Stimulated activated CD4-positive, alpha-beta T cell treated with anti-CD3 and anti-CD28 coated beads, Interleukin-12 subunit alpha, Interleukin-12 subunit beta, amount 100 ng/mL, for 48 hours (primary cell): ENCODE results near the gene ITSN1.

Experiments used
- DNase-seq, 3 donors: peaks; one replicate each; pipeline ENCODE4 v3.0.0-alpha.2; 2020; ENCODE audit warnings: low read depth in 2 of 3, low spot score in 1 of 3

ITSN1 gene

DNA sequence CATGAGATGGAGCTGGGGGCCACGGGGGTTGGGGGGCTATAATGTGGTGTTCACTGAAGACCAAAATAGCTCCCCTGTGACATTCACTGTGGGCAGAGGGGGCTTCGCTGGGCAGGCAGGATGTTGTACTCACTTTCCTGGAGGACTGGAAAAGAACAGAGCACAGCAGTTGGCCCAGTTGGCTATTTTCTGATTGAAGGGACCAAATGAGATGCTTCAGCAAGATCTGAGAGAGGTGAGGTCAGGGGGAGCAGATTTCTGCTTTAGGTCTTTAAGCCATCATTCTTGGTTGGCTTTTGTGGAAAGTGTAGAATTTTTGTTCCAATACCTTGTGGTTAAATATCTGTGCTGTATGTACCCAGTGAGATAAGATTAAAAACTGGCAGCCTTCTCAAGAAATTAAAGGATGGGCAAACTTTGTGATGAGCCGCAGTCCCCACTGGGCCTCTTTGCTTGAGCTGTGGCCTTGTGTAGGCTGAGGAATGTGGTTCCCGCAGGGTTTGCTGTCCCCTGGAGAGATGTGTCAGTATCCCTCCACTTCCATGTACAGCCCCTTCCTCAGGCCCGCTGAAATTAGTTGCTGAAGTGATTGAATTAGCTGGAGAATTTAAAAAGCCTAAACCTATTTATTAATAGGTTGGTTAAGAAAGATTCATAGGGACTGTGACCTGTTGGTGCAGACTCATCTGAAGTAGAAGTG is 192.7 kb downstream of the ITSN1 start:
- DNase-seq = no peak

DNA sequence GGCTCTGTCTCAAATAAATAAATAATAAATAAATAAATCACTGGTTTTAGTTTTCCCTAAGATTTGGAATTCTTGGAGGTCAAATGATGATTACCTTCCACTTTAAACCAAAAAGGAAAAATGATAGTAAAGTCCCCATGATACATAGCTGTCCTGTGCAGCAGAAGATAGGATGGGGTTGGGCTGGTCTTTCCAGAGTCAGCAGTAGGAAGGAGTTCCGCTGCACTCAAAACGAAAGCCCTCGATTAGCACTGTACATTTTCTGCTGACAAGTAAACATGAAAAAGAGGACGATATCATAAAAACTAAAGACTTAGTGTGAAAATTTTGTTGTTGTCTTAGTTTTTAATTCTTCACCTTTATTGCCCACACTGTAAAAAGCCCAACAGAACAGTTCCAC is 193.6 kb downstream of the ITSN1 start:
- no peak for DNase-seq

DNA sequence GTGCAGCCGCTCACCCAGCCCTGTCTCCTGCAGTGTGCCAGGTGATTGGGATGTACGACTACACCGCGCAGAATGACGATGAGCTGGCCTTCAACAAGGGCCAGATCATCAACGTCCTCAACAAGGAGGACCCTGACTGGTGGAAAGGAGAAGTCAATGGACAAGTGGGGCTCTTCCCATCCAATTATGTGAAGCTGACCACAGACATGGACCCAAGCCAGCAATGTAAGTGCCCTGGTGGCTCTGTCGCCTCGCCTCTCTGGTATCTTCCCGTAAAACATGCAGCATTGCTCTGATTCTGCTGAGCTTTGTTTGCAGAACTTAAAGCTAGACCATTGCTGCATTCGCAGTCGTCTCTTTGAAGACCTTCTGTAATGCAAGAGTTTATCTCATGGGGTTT is 194.1 kb downstream of the ITSN1 start:
- DNase-seq = no peak

DNA sequence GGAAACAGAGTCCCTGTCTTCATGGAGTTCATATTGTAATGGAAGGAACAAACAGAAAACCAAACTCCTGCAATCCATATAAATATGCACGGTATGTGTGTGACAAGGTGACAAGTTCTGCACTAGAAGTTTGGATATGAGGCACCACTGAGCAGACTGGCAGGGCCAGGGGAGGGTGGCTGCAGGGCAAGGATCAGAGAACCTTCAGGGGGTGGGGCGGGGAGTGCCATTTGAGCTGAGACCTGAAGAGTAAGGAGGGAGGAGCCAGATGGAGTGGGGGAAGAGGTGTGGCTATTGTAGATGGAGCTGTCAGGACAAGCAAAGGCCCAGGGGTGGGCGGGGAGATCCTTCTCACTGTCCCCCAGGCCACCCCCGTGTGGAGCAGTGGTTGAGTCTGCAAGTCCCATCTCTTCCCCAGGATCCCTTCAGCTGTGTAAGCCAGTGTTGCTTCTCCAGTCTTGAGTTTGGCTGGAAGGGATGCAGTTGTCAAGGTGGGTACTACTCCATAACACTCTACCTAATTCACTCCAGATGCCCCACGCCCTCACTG is 196.9 kb downstream of the ITSN1 start:
- DNase-seq = no peak

DNA sequence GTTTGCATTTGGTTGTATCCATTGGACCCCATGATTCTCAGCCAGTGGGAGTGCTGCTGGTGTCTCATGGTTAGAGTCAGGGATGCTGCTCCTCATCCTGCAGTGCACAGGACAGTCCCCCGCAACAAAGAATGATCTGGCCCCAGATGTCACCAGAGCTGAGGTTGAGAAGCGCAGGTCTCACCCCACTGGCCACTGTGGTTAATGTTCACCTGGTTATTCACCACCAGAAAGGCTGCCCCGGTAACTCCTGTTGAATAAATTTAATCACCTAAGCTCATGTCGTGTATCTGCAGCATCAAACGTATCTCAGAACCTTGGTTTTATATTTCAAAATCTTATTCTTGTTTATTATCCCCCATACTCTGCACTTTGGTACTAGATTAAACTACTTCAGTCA is 197.5 kb downstream of the ITSN1 start:
- DNase-seq = no peak

DNA sequence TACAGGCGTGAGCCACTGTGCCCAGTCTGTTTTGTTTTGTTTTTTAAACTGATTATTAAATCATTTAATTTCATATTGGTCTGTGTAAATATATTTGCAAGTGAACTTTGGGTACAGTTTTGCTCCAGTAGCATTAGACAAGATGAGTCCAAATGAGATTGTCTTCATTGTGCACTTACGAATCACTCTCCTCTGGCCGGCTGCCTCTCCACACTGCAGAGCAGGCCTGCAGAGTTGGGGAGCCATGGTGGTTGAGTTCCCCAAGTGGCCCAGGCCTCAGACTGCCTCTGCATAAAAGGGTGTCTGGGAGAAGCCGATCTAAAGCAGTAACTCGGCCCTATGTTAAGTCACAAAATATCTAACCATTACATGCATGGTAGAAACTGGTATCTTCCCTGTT is 198.5 kb downstream of the ITSN1 start:
- no peak for DNase-seq

DNA sequence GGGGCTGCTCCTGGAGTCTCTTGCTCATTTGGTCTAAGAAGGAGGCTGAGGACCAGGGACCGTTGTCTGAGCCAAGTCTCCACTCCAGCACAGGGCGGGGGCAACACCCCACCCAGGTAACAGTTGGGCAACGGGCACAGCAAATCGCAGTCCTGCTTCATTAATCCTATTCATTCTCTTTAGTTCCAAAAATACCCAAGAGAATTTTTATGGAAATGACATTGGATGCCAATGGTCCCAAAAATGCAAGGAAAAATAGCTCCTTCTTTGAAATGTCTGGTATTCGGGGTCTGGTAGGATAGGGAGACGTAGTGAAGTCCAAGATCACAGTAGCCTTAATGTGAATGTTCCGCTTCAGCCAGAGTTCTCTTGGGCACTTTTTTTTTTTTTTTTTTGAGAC is 199.3 kb downstream of the ITSN1 start:
- DNase-seq = no peak

DNA sequence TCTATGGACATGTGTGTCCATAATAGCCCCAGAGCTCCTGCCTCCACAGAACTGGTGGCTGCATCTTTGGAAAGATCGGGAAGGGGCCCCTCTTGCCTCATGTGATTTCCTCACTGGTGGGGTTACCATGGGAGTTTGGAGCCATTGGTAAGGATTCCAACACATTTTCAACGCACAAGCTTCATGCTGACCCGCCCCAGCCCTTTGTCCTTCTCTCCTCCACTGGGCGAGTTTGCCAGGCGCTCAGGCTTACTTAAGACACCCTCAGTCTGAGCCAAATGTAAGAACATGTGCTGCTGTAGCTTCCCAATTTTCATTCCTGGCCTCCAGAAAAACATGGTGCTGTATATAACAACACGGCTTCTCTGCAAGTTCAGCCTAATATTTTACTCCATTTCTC is 200.9 kb downstream of the ITSN1 start:
- DNase-seq = no peak

DNA sequence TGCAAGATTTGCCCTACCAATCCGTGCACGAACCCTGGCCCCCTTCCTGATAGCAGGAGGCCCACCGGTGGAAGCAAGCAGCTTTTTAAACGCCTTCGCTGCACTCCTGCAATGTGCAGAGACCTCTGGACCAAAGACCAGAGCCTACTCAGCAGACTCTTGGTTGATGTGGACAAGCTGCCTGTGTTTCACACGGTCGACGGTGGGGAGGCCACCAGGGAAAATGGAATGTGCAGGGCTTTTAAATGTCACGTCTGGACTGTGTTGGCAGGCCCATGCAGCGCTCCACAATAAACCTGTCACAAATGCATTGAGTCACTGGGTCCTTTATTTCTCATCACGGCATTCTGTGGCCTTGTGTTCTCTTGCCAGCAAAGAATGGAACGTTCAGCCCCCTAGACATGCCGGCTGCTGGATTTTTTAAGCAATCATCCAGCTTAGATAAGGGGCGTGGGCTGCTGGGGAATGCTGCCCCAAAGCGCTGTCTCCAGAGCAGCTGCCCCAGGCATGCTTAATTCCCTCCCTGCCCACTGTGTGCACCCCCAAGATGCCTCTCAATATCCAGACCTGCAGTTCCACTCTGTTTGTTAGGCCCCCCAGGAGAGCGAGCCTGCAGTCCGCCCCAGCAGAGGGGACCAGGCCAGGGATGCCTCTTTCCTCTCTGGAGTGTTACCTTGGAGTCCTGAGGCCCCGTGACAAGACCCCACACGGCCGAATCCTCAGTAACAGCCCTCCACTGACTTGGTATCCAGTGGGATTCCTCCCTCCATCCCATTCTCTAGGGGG is 202.0 kb downstream of the ITSN1 start:
- no peak for DNase-seq

DNA sequence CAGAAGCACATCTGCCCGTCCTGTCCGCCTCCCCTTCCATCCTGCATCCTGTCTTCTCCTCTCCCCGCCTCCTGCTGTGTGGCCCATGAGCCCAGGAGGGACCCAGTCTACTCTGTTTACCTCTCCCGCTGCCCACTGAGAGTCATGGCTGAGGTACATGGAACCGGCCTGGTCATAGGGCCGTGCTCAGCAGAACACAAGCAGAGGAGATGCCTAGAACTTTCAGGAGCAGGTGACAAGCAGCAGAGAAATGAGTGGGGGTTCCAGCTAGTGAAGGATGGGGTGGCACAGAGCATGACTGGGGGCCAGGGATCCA is 202.5 kb downstream of the ITSN1 start:
- DNase-seq = no peak

DNA sequence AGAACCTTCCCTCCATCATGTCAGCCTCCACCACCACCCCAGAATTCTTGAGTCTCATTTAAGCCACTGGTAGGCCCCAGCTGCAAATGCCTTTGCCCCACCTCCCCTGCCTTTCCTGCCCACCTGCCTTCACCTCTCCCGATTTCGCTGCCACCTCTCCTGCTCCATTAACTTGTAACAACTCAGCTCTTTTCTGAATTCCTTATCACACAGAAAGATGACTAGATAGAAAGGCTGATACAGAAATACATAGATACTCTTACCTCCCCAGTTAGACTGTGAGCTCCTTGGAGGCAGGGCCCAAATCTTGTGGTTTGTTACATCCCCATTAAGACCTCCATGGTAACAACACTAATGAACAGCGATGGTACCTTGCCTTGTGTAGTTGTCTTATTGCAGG is 203.8 kb downstream of the ITSN1 start:
- DNase-seq = no peak

DNA sequence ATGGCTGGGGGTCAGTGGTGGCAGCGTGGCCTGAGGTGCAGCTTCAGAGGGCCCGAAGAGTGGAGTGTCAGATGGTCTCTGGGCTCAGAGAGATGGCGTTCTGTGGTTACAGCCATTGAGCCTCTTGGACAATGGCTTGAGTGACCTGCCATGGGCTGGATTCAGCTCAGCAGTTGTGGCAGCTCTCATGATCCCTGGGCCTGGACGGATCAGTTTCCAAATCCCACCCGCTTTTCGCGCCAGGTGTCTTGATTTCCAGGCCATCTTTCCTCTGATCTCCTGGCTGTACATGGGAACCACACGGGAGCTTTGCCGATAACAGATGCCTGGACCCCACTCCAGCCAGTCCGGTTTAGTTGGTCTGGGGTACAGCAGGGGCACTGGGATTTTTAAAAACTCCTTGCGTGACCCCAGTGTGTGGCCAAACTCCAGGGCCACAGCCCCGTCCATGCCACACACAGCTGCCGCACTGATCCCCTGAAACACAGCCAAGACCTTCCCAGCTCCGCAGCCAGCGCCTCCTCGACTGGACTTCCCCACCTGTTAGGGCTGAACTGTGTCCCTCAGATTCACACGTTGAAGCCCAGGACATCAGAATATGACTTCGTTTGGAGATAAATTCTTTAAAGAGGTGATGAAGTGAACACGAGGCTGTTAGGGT is 205.4 kb downstream of the ITSN1 start:
- no peak for DNase-seq

DNA sequence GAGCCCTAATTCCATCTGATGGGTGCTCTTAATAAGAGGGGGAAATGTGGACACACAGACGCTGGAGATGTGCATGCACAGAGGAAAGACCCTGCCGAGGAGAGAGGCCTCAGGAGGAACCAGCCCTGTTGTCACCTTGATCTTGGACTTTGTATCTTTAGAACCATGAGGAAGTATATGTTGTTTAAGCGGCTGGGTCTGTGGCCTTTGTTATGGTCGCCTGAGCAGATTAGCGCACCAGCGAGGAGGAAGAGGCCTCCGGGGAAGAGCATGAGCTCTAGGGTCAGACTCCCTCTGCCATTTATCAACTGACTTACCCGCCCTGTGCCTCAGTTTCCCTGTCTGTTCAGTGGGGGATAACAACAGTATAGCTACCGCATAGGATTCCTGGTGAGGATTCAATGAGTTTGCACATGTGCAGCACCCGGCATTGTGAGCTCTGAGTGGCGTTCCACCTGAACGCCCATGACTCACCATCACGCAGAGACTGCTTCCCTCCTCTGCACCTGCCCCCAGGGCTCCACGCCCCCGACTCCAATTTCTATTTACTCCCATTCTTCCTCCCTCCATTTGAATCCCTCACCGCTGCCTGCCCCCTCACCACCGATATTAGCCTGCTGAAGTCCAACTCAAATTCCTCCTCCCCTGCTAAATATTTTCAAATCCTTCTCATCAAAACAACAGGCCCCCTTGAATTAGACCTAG is 206.1 kb downstream of the ITSN1 start:
- no peak for DNase-seq

DNA sequence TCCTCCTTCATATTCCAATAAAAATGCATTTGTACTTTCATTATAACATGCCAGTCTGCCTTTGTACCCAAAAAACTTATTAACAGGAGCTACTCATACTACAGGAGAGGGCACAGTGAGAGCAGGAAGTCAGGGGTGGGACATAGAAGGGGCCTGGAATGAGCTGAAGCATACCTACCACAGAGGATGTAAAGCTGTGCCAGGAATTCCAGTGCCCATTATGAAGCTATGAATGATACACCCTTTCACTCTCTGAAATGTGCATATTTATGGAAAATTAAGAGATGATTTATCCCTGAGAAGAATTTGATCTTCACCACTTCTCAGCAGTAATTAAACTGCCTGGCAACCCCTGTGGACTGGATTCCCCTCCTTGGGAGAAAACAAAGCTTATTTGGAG is 207.5 kb downstream of the ITSN1 start:
- DNase-seq = no peak

DNA sequence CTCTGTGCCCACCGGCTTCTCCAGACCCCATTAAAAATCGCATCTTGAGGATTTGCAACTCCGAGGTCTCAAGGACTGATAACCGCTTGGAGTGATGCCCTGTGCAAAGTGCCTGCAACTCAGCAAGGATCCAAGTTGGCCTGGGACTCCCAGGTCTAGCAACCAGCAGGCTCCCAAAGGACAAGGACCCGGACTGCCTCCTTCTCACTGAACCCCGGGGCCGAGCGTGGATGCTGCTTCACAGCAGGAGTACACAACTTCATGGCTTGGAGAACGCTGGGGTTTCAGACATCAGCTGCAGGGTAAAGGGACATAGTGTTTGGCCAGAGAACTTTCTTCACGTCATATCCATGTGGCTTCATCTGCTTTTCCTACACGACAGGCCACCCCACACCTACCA is 208.1 kb downstream of the ITSN1 start:
- no peak for DNase-seq

DNA sequence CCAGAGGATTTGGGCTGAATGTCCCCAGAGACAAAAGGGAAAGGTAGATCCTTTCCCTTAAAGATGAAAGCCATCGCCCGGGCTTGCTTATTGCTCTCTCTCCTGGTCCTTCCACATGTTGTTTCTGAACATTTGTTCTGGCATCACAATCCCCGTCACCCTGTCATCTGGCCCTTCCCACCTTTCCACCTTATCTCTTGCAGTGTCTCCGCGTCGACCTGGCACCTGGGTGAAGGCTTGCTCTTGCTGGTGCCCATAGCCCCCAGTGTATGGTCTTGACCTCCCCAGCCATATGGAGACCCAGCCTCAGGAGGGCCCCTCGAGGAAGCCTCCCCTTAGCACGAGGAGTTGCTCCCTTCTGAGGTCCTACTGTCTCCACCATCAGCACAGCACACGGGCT is 208.7 kb downstream of the ITSN1 start:
- DNase-seq = no peak

DNA sequence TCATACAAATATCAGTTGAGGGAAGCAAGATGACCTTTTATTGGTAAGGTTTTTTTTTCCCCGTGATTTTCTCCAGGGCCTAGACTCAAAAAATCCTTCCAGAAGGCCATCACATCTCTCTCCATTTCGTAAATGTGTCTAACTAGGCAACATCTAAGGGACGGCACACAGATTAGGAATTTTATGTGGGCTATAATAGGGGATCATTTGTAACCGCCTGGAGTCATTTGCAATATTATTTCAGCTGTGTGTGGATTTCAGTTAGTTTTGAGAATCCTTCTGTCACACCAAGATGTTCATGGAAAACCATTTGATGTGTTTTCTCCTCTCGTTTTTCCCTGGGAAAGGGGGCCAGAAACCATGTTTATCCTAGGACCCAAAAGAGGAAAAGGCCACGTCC is 210.2 kb downstream of the ITSN1 start:
- no peak for DNase-seq

DNA sequence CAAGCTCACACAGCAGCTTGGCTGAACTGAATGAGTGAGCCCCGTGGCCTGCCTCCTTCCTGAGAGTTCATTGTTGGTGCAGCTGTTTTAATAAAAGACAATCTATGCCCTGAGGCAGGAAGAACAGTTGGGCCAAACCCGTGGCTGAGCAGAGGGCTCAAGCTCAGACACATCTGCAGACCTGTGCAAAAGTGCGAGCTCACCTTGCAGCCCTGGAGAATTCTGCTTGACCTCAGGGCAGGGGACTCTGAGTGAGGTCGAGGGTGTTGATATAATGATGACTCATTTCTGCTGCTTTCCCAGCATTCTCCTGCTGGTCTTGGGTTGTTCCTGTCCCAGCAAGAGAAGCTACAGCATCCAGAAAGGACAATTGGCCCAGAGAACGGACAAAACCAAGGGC is 212.3 kb downstream of the ITSN1 start:
- no peak for DNase-seq

DNA sequence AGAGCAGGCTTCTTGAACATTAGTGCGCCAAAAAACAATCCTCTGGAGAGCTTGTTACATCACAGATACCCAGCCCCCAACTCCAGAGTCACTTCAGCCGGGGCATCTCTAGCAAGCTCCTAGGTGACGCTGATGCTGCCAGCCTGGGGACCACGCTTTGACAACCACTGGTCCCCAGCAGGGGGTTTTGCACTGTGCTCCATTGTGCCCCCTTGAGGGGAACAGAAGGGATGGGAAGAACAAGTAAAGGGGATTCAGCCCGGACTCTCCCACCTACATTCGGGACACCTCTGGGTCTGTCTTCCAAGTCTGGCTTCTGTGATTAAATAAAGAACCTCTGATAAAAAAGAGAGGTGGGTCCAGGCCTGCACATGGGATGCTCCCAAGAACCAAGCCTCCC is 212.9 kb downstream of the ITSN1 start:
- no peak for DNase-seq

DNA sequence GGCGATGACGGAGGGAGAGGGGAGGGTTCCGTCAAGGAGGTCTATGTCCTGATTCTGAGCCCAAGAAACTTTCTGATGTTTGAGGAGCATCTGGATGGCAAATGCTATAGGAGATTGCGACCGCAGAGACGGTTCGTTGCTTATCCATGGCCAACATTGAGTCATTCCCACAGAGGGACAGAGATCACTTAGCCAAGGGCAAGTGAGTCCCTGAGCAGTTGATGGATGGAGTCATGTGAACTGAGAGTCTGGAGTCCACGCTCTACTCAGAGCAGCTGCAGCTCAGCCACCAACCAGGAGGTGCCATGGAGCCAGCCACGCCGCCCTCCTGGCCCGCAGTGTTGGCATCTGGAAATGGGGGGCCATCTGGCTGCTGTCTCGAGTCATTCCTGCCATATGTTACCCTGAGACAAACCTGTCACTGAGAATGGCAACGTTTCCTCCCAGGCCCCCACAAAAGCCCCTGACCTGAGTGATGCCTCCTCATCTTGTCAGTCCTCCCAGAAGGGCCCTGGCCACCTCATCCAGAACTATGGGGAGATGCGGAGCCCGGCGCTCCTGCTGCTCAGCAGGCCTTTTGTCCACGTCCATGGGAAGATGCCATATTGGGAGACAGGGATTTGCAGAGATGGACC is 214.7 kb downstream of the ITSN1 start:
- no peak for DNase-seq
